HG02970 (cell line): ENCODE results near the gene FOXD4L1.
A peak's percentile ranks its signal among the peaks of the same experiment; 100 is the strongest.
"Not testable (repeated sequence)": the region's sequence is repeated elsewhere in the genome, so short reads cannot be mapped to it uniquely, and the experiment has no call there.

Source experiments
- ATAC-seq: cut with Tn5 transposase; IDR thresholded peaks from one replicate; pipeline ENCODE4 v1.9.1; 2021; ENCODE audit warnings: mild to moderate bottlenecking, moderate library complexity, moderate number of reproducible peaks; ENCODE audit not compliant: unreplicated experiment, low FRiP score

The FOXD4L1 gene

GRCh38 chr2:113521492-113521891 is 23.0 kb downstream of the FOXD4L1 start:
- ATAC-seq = not testable (repeated sequence)

GRCh38 chr2:113524986-113525385 is 26.5 kb downstream of the FOXD4L1 start:
- ATAC-seq = not testable (repeated sequence)

GRCh38 chr2:113527350-113528045 is 29.0 kb downstream of the FOXD4L1 start:
- peak; percentile 72 for ATAC-seq

GRCh38 chr2:113528126-113528525 is 29.7 kb downstream of the FOXD4L1 start:
- ATAC-seq = not testable (repeated sequence)

GRCh38 chr2:113528904-113529303 is 30.4 kb downstream of the FOXD4L1 start:
- not testable (repeated sequence) for ATAC-seq

- ATAC-seq = not testable (repeated sequence)
Measured at GRCh38 chr2:113532991-113533390, 34.5 kb downstream of the FOXD4L1 start.

GRCh38 chr2:113536573-113536972 is 38.1 kb downstream of the FOXD4L1 start:
- not testable (repeated sequence) for ATAC-seq

GRCh38 chr2:113540834-113541203 is 42.4 kb downstream of the FOXD4L1 start:
- not testable (repeated sequence) for ATAC-seq

GRCh38 chr2:113541204-113541975 is 42.9 kb downstream of the FOXD4L1 start:
- ATAC-seq = not testable (repeated sequence)

- not testable (repeated sequence) for ATAC-seq
Measured at GRCh38 chr2:113541976-113542485, 43.6 kb downstream of the FOXD4L1 start.

- not testable (repeated sequence) for ATAC-seq
Measured at GRCh38 chr2:113542529-113542928, 44.1 kb downstream of the FOXD4L1 start.
